ENCODE measurements around the gene SIK3.
"Not testable (repeated sequence)": the region's sequence is repeated elsewhere in the genome, so short reads cannot be mapped to it uniquely, and the experiment has no call there.

SIK3 gene

GRCh38 chr11:116811194-116811593 is 287.0 kb downstream of the SIK3 start:
- DNase-seq, result no peak

GRCh38 chr11:116808262-116809175 is 289.7 kb downstream of the SIK3 start:
- DNase-seq, result no peak

- DNase-seq, result no peak
Observed at GRCh38 chr11:116807601-116808261, 290.5 kb downstream of the SIK3 start.

GRCh38 chr11:116804001-116804400 is 294.2 kb downstream of the SIK3 start:
- no peak for DNase-seq

GRCh38 chr11:116801662-116802061 is 296.6 kb downstream of the SIK3 start:
- DNase-seq, result not testable (repeated sequence)

GRCh38 chr11:116800610-116801009 is 297.6 kb downstream of the SIK3 start:
- DNase-seq, result no peak

- DNase-seq, result no peak
Observed at GRCh38 chr11:116798368-116798767, 299.9 kb downstream of the SIK3 start.

- no peak for DNase-seq
Observed at GRCh38 chr11:116797816-116798215, 300.4 kb downstream of the SIK3 start.

- DNase-seq, result no peak
Observed at GRCh38 chr11:116796548-116796947, 301.7 kb downstream of the SIK3 start.

- no peak for DNase-seq
Observed at GRCh38 chr11:116794851-116795250, 303.4 kb downstream of the SIK3 start.

- peak; percentile 15 for DNase-seq
Observed at GRCh38 chr11:116793772-116794097, 304.5 kb downstream of the SIK3 start.

All from fibroblast of skin of right quadriceps (primary cell).